Naive thymus-derived CD4-positive, alpha-beta T cell (primary cell): ENCODE results near the gene APBA2. TPM values are rescaled to one million over a fixed set of nuclear protein-coding genes. Genes with fewer than 3 reads are reported as not detected.

Source experiments
- ATAC-seq: fragments of 150-1000 bp; cut with Tn5 transposase; 2 replicates; pipeline ENCODE4 v1.10.0; 2021; ENCODE audit warnings: mild to moderate bottlenecking, moderate library complexity
- CTCF ChIA-PET: fragments of 350-600 bp; sonication (Branson Sonifier 250); formaldehyde crosslinking; loops from one replicate; lab custom pipeline; 2021; ENCODE audit warnings: antibody characterized with exemption; lab: Charles Lee
- POLR2A ChIA-PET: fragments of 350-600 bp; sonication (Branson Sonifier 250); formaldehyde crosslinking; loops from one replicate; lab custom pipeline; 2021; ENCODE audit warnings: antibody characterized with exemption, inconsistent platforms; lab: Charles Lee
- DNase-seq, 9 donors: peaks; one replicate each; pipeline versions ENCODE4 v3.0.0 to v3.0.0-alpha.2; 2020 to 2022; ENCODE audit warnings: mixed read lengths in 1 of 9
- H3K27ac ChIP-seq: one replicate; pipeline ENCODE4 v1.7.0; 2013; ENCODE audit warnings: mild to moderate bottlenecking, low read depth, low read length, moderate library complexity
- H3K27me3 ChIP-seq, 2 donors: one replicate each; pipeline ENCODE4 v1.7.0; 2013; ENCODE audit warnings: low read length in 2 of 2, mild to moderate bottlenecking in 2 of 2, moderate library complexity in 2 of 2; ENCODE audit not compliant: control insufficient read depth in 2 of 2, insufficient read depth in 2 of 2
- H3K36me3 ChIP-seq, 3 experiments: 1 replicate in 2 of 3; 2 replicates in 1 of 3; pipeline ENCODE4 v1.7.0; 2013; ENCODE audit warnings: low read length in 3 of 3, mild to moderate bottlenecking in 3 of 3, moderate library complexity in 1 of 3; ENCODE audit not compliant: insufficient read depth in 3 of 3, control insufficient read depth in 2 of 3
- H3K4me1 ChIP-seq, 2 donors: one replicate each; pipeline ENCODE4 v1.7.0; 2013; ENCODE audit warnings: low read length in 2 of 2, mild to moderate bottlenecking in 2 of 2, moderate library complexity in 1 of 2; ENCODE audit not compliant: control insufficient read depth in 2 of 2, insufficient read depth in 2 of 2
- H3K4me3 ChIP-seq: 2 replicates; pipeline ENCODE4 v1.7.0; 2013; ENCODE audit warnings: mild to moderate bottlenecking, low read length
- H3K9me3 ChIP-seq, 3 experiments: 1 replicate in 2 of 3; 2 replicates in 1 of 3; pipeline ENCODE4 v1.7.0; 2013; ENCODE audit warnings: low read length in 3 of 3; ENCODE audit not compliant: control insufficient read depth in 2 of 3
- H3K27ac Mint-ChIP-seq, 9 donors: one replicate each; pipeline ENCODE4 v1.8.0; 2020 to 2022; ENCODE audit warnings: mixed read lengths in 9 of 9, mild to moderate bottlenecking in 8 of 9, moderate library complexity in 5 of 9, inconsistent platforms in 2 of 9
- H3K27me3 Mint-ChIP-seq, 5 donors: one replicate each; pipeline ENCODE4 v1.8.0; 2021 to 2022; ENCODE audit warnings: mixed read lengths in 5 of 5, mild to moderate bottlenecking in 1 of 5
- H3K36me3 Mint-ChIP-seq, 5 donors: one replicate each; pipeline ENCODE4 v1.8.0; 2020 to 2022; ENCODE audit warnings: mixed read lengths in 5 of 5, mild to moderate bottlenecking in 3 of 5, inconsistent platforms in 1 of 5
- H3K4me1 Mint-ChIP-seq, 7 donors: one replicate each; pipeline ENCODE4 v1.8.0; 2020 to 2022; ENCODE audit warnings: mixed read lengths in 7 of 7, mild to moderate bottlenecking in 3 of 7, inconsistent platforms in 1 of 7
- H3K4me3 Mint-ChIP-seq, 10 donors: one replicate each; pipeline ENCODE4 v1.8.0; 2020 to 2022; ENCODE audit warnings: mild to moderate bottlenecking in 10 of 10, mixed read lengths in 10 of 10, moderate library complexity in 6 of 10, inconsistent platforms in 2 of 10
- H3K9me3 Mint-ChIP-seq, 11 donors: one replicate each; pipeline ENCODE4 v1.8.0; 2020 to 2022; ENCODE audit warnings: mixed read lengths in 11 of 11, mild to moderate bottlenecking in 4 of 11, inconsistent platforms in 1 of 11, moderate library complexity in 1 of 11
- intact Hi-C, 2 donors: fragments of 100-400 bp; cut with micrococcal nuclease; formaldehyde crosslinking; loops; one replicate each; pipeline ENCODE4 v1.15.1; 2023
- polyA plus RNA-seq, 2 donors: library from polyadenylated mRNA; unstranded; fragments of 300-500 nt; fragmentation: Illumina TruSeq; gene quantifications; one replicate each; pipeline ENCODE4 v1.2.3, GENCODE V29; 2021
- total RNA-seq, 6 experiments: library from RNA in 5 of 6; stranded (reverse) in 5 of 6; gene quantifications; 1 replicate in 5 of 6; 2 replicates in 1 of 6; pipeline ENCODE4 v1.2.3 and lab custom pipeline; 2021 to 2026

APBA2 gene
- total and polyA plus RNA-seq, 7 experiments from 2014 or later = 7.7 to 139 (median 110) TPM

DNA sequence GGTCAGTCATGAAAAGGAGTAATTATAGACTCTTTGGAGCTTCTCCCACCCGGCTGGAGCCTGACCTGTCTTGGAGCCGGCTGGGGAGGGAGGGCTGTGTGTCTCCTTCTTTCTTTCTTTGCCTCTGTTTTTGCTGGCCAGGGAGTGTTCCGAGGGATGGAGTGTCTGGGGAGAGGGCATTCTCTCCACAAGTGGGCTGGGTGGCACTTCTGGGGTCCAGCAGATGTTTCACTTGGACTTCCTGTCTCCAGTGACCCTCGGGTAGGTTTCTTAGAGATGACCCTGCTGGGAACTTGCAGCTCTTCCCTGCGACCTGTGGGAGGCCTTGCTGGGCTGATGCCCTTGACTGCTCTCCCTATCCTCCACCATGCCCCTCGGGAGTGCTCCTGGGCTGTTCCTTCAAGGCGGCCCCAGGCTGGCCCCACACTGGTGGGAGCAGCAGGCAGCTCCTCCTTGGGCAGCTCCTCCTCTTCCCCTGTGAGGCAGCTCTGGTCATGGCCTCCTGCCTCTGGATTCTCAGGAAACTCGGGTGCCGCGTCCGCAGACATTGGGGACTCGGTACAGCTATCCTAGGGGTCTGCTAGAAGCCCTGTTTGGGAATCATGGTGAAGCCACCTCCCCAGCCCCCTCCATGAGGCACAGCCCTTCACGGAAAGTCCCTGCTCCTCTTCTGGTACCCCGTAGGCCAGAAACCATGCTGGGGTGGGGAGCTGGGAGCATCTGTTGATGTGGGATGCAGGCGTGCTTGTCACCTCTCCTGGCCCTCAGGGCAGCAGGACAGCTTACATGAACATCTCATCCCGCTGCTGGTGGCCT, 44.9 kb downstream of the APBA2 start:
- Histone ChIP-seq H3K9me3 (peaks cover 0 to 8% (median 0%) of the 10 kb centered on the region in 3 experiments), H3K4me1 (peaks cover 6 to 24% of the 10 kb centered on the region in 2 donors), H3K36me3 (peaks cover 0 to 23% (median 0%) of the 10 kb centered on the region in 3 experiments), H3K27ac (no peak overlapping the region), H3K4me3 (no peak overlapping the region), H3K27me3 (no peaks in the 10 kb centered on the region)
- H3K9me3 Mint-ChIP-seq = peaks cover 0 to 10% (median 0%) of the 10 kb centered on the region in 11 donors
- intact Hi-C loops = no loop called here
- peak overlapping the region in 5 of 9 donors; percentile 14 to 71 (median 36) for H3K27ac Mint-ChIP-seq
- CTCF ChIA-PET = no interaction called here
- peaks cover 2 to 78% (median 69%) of the 10 kb centered on the region in 7 donors for H3K4me1 Mint-ChIP-seq
- no peak for ATAC-seq
- no peak for DNase-seq
- POLR2A ChIA-PET = interaction anchor here (1.6 kb wide), 1 partner anchor 9 kb away, joined by 6 read pairs; no protein-coding TSS in a partner anchor
- peaks cover 0 to 57% (median 31%) of the 10 kb centered on the region in 5 donors for H3K36me3 Mint-ChIP-seq
- H3K27me3 Mint-ChIP-seq = peaks cover 0 to 10% (median 0%) of the 10 kb centered on the region in 5 donors
- peak overlapping the region in 1 of 10 donors; percentile 34 for H3K4me3 Mint-ChIP-seq

DNA sequence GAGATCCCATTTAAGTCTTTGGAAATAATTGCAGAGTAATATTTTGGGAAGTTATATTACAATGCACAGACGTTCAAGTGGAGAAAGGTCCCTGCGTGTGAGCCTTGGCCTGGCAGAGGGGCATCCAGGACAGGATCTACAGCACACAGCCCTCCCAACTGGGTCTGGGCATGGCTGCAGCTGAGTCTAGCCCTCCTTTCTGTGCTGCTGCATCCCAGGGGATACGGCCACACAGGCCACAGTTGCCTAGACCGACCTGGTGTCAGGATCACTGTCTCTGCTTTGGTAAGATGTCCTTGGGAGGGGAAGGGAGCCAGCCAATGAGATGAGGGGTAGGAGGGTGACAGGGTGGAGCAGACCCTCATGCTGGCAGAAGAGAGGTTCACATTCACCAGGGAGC, 46.1 kb downstream of the APBA2 start:
- peaks cover 7 to 82% (median 73%) of the 10 kb centered on the region in 7 donors for H3K4me1 Mint-ChIP-seq
- Histone ChIP-seq H3K27me3 (no peaks in the 10 kb centered on the region), H3K36me3 (peaks cover 0 to 23% (median 0%) of the 10 kb centered on the region in 3 experiments), H3K27ac (no peak overlapping the region), H3K4me1 (peaks cover 18 to 36% of the 10 kb centered on the region in 2 donors), H3K9me3 (peaks cover 0 to 8% (median 0%) of the 10 kb centered on the region in 3 experiments), H3K4me3 (no peak overlapping the region)
- intact Hi-C loops = no loop called here
- peak overlapping the region in 8 of 9 donors; percentile 13 to 76 (median 54) for H3K27ac Mint-ChIP-seq
- H3K4me3 Mint-ChIP-seq = peak overlapping the region in 1 of 10 donors; percentile 48
- ATAC-seq (no peak), DNase-seq (no peak)
- ChIA-PET POLR2A (no interaction called here), CTCF (no interaction called here)
- H3K9me3 Mint-ChIP-seq = peaks cover 0 to 10% (median 0%) of the 10 kb centered on the region in 11 donors
- peaks cover 0 to 6% (median 0%) of the 10 kb centered on the region in 5 donors for H3K27me3 Mint-ChIP-seq
- H3K36me3 Mint-ChIP-seq = peaks cover 0 to 52% (median 31%) of the 10 kb centered on the region in 5 donors

DNA sequence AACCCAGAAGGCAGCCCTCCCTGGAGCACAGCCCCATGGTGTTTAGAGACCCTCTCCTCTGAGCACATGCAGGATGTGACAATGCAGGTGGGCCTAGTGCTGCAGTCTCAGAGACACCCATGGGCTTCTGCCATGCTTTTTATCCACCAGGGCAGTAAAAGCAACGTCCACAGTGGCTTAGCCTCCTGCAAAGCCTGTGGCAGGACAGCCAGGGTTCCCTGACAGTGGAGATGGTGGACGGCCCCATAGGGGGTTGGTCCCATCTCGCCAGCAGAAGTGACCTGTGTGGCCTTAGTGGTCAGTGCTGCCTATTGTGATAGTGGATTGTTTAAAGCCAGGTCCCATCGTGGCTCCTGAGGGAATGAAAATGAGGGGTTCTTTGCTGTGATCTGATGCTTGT, 46.6 kb downstream of the APBA2 start:
- peaks cover 0 to 49% (median 28%) of the 10 kb centered on the region in 5 donors for H3K36me3 Mint-ChIP-seq
- CTCF ChIA-PET = no interaction called here
- Histone ChIP-seq H3K36me3 (peaks cover 0 to 23% (median 0%) of the 10 kb centered on the region in 3 experiments), H3K27ac (no peak overlapping the region), H3K4me1 (peaks cover 23 to 41% of the 10 kb centered on the region in 2 donors), H3K4me3 (no peak overlapping the region), H3K27me3 (no peaks in the 10 kb centered on the region), H3K9me3 (peaks cover 0 to 8% (median 0%) of the 10 kb centered on the region in 3 experiments)
- peak overlapping the region in 1 of 10 donors; percentile 58 for H3K4me3 Mint-ChIP-seq
- H3K9me3 Mint-ChIP-seq = peaks cover 0 to 10% (median 0%) of the 10 kb centered on the region in 11 donors
- no peak for ATAC-seq
- H3K4me1 Mint-ChIP-seq = peaks cover 12 to 83% (median 74%) of the 10 kb centered on the region in 7 donors
- POLR2A ChIA-PET = no interaction called here
- intact Hi-C loops = no loop called here
- H3K27ac Mint-ChIP-seq = peak overlapping the region in 6 of 9 donors; percentile 43 to 95 (median 72)
- no peak for DNase-seq
- H3K27me3 Mint-ChIP-seq = peaks cover 0 to 3% (median 0%) of the 10 kb centered on the region in 5 donors

DNA sequence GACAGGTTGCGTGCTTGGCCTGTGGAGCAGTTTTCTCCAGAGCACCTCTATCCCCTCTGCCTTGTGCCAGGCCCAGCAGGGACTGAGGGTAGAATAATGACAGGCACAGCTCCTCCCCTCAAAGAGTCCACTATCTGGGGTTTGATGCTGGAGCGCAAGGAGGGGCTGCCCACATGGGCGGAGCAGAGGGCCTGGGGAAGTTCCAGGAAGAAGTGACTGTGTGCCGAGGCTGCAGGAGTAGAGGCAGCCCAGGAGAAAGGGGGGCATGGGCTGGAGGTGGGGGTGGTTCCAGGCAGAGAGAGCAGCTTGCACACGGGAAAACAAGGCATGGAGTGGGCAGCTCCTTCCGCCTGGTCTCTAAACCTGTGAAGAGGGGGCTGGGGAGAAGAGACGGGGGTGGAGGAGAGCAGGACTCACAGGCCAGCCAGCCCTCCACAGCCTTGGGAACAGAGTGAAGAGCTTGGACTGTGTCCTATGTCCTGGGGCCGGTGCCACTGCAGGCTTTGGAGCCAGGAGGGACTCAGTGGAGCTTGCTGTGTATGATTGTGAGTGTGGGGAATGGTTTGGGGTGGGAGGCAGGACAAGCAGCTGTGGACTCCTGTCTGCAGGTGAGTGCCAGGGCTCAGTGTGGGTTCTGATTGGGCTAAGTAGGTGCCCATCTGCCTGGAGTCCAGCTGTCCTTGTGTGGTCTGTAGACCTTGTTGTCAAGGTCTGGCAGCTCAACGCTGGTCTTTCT, 48.1 kb downstream of the APBA2 start:
- Histone ChIP-seq H3K27ac (no peak overlapping the region), H3K9me3 (peaks cover 0 to 8% (median 0%) of the 10 kb centered on the region in 3 experiments), H3K36me3 (peaks cover 0 to 18% (median 0%) of the 10 kb centered on the region in 3 experiments), H3K4me3 (no peak overlapping the region), H3K4me1 (peaks cover 30 to 54% of the 10 kb centered on the region in 2 donors), H3K27me3 (no peaks in the 10 kb centered on the region)
- Mint-ChIP-seq H3K27me3 (peaks cover 0 to 3% (median 0%) of the 10 kb centered on the region in 5 donors), H3K9me3 (peaks cover 0 to 10% (median 0%) of the 10 kb centered on the region in 11 donors), H3K4me1 (peaks cover 17 to 86% (median 76%) of the 10 kb centered on the region in 7 donors), H3K36me3 (peaks cover 0 to 36% (median 19%) of the 10 kb centered on the region in 5 donors), H3K27ac (peak overlapping the region in 8 of 9 donors; percentile 51 to 97 (median 90)), H3K4me3 (peak overlapping the region in 7 of 10 donors; percentile 7 to 69 (median 47))
- intact Hi-C loops = loop anchor here (2.0 kb wide), 2 partner anchors 41 to 43 kb away; no protein-coding TSS in a partner anchor
- CTCF ChIA-PET = interaction anchor here (0.6 to 1.7 kb wide), 5 partner anchors 8 to 58 kb away, joined by 3 to 10 read pairs (median 4); no protein-coding TSS in a partner anchor
- DNase-seq (no peak), ATAC-seq (no peak)
- POLR2A ChIA-PET = interaction anchor here (0.6 to 1.3 kb wide), 3 partner anchors 10 to 51 kb away, joined by 3 read pairs; no protein-coding TSS in a partner anchor

DNA sequence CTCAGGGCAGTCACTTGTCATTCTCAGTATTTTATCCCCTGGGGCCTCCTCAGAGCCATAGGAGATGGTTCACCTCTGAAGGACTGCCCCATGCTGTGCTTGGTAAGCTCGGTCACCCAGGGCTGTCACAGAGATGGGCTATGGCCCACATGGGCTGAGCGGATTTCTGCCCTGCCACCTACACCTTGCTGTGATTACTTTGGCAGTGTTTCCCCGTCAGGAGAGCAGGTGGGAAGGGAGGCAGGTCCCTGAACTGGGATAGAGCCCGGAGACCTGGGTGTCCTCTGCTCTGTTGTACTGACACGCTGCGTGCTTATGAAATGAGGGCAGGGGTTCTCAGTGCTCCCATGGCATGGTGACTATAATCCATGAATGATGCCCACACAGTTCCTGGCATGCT, 48.9 kb downstream of the APBA2 start:
- no peak for DNase-seq
- CTCF ChIA-PET = interaction anchor here (0.6 to 1.7 kb wide), 6 partner anchors 7 to 58 kb away, joined by 3 to 10 read pairs (median 4); no protein-coding TSS in a partner anchor

More for the DNA sequence above, 48.9 kb downstream of the APBA2 start:
- Mint-ChIP-seq H3K36me3 (peaks cover 0 to 32% (median 20%) of the 10 kb centered on the region in 5 donors), H3K27ac (peak overlapping the region in 8 of 9 donors; percentile 73 to 97 (median 90)), H3K27me3 (peaks cover 0 to 3% (median 0%) of the 10 kb centered on the region in 5 donors), H3K9me3 (peaks cover 0 to 10% (median 0%) of the 10 kb centered on the region in 11 donors), H3K4me3 (peak overlapping the region in 5 of 10 donors; percentile 10 to 76 (median 69)), H3K4me1 (peaks cover 20 to 86% (median 76%) of the 10 kb centered on the region in 7 donors)
- no peak for ATAC-seq
- Histone ChIP-seq H3K27ac (no peak overlapping the region), H3K9me3 (peaks cover 0 to 8% (median 0%) of the 10 kb centered on the region in 3 experiments), H3K36me3 (peaks cover 0 to 14% (median 0%) of the 10 kb centered on the region in 3 experiments), H3K4me1 (peaks cover 30 to 61% of the 10 kb centered on the region in 2 donors), H3K4me3 (no peak overlapping the region), H3K27me3 (no peaks in the 10 kb centered on the region)
- POLR2A ChIA-PET = interaction anchor here (0.6 to 1.5 kb wide), 3 partner anchors 13 to 50 kb away, joined by 3 to 6 read pairs (median 3); no protein-coding TSS in a partner anchor
- intact Hi-C loops = loop anchor here (1.0 to 2.0 kb wide), 3 partner anchors 40 to 44 kb away; no protein-coding TSS in a partner anchor
